ENCODE results near the gene TMEM229B.
A peak's percentile ranks its signal among the peaks of the same experiment; 100 is the strongest.
"Not testable (repeated sequence)": the region's sequence is repeated elsewhere in the genome, so short reads cannot be mapped to it uniquely, and the experiment has no call there.

The TMEM229B gene

GRCh38 chr14:67457782-67458181, 30.7 kb downstream of the TMEM229B start:
- peak in 2 of 51 donors; percentile 6 to 10 for DNase-seq

GRCh38 chr14:67456732-67457131, 31.8 kb downstream of the TMEM229B start:
- DNase-seq, result no peak

GRCh38 chr14:67453575-67454300, 34.8 kb downstream of the TMEM229B start:
- no peak for DNase-seq

- not testable (repeated sequence) for DNase-seq
Observed at GRCh38 chr14:67451667-67452066, 36.9 kb downstream of the TMEM229B start.

- DNase-seq, result peak in 1 of 51 donors; percentile 20
Observed at GRCh38 chr14:67449096-67449495, 39.4 kb downstream of the TMEM229B start.

GRCh38 chr14:67447033-67447381, 41.5 kb downstream of the TMEM229B start:
- no peak for DNase-seq

- peak in 20 of 51 donors; percentile 7 to 40 (median 19) for DNase-seq
Observed at GRCh38 chr14:67446371-67447032, 42.0 kb downstream of the TMEM229B start.

GRCh38 chr14:67444395-67444794, 44.1 kb downstream of the TMEM229B start:
- DNase-seq, result no peak

- no peak for DNase-seq
Observed at GRCh38 chr14:67442139-67442906, 46.2 kb downstream of the TMEM229B start.

GRCh38 chr14:67441672-67442071, 46.8 kb downstream of the TMEM229B start:
- no peak for DNase-seq

GRCh38 chr14:67441256-67441655, 47.3 kb downstream of the TMEM229B start:
- no peak for DNase-seq

GRCh38 chr14:67440513-67440912, 48.0 kb downstream of the TMEM229B start:
- DNase-seq, result no peak

- DNase-seq, result no peak
Observed at GRCh38 chr14:67438969-67439368, 49.6 kb downstream of the TMEM229B start.

- peak in 26 of 51 donors; percentile 6 to 78 (median 42) for DNase-seq
Observed at GRCh38 chr14:67436006-67436866, 52.3 kb downstream of the TMEM229B start.

- DNase-seq, result no peak
Observed at GRCh38 chr14:67435603-67436002, 52.9 kb downstream of the TMEM229B start.

- no peak for DNase-seq
Observed at GRCh38 chr14:67432050-67432564, 56.4 kb downstream of the TMEM229B start.

- no peak for DNase-seq
Observed at GRCh38 chr14:67429510-67430205, 58.9 kb downstream of the TMEM229B start.

- DNase-seq, result no peak
Observed at GRCh38 chr14:67428501-67429031, 60.0 kb downstream of the TMEM229B start.

GRCh38 chr14:67426983-67427606, 61.4 kb downstream of the TMEM229B start:
- DNase-seq, result peak in 47 of 51 donors; percentile 13 to 83 (median 54)

GRCh38 chr14:67426161-67426560, 62.4 kb downstream of the TMEM229B start:
- DNase-seq, result no peak

Measured in hypothalamus (tissue), 51 donors.